Measurements from ENCODE around the gene KCNAB3.

The KCNAB3 gene

DNA sequence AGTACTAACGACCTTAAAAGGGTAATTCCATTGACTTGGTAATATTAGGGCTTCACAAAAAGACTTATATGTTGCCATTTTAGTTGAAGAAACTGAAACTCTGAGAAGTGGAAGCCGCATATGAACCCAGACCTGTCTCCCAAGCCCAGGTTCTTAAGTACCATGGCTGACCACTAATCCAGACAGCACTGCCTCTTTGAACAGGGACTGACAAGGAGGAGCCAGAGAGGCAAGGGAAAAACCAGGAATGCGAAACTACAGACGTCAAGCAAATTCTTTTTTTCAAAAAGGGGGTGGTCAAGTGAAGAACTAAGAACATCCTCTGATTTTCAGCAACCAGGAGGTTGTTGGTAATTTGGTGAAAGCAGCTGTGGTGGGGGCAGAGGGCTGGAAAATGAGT, 56.6 kb downstream of the KCNAB3 start:
- no peak for DNase-seq
